Measurements from ENCODE around the gene DFFA.

- no peak for TF ChIP-seq CTCF (IDR thresholded peaks at IDR 0.05; ENCODE audit: low read depth, low read length, missing input control)
- no peak for TF ChIP-seq SP1 (IDR thresholded peaks at IDR 0.05)
- no peak for TF ChIP-seq YY1 (IDR thresholded peaks at IDR 0.05)
- no peak for TF ChIP-seq GABPA (IDR thresholded peaks at IDR 0.05 in 1 of 2, conservative IDR thresholded peaks at IDR 0.05 in 1 of 2)
- TF ChIP-seq ZBTB33 (IDR thresholded peaks at IDR 0.05), result no peak
- TF ChIP-seq ATF3 (IDR thresholded peaks at IDR 0.05), result no peak
- no peak for TF ChIP-seq RAD21 (IDR thresholded peaks at IDR 0.05)
- TF ChIP-seq JUND (IDR thresholded peaks at IDR 0.05), result no peak
- TF ChIP-seq MAX (IDR thresholded peaks at IDR 0.05), result no peak
- TF ChIP-seq HNF4G (IDR thresholded peaks at IDR 0.05), result no peak
- TF ChIP-seq TAF1 (conservative IDR thresholded peaks at IDR 0.05), result no peak
- no peak for TF ChIP-seq FOXA1 (IDR thresholded peaks at IDR 0.05)
- no peak for TF ChIP-seq RXRA (IDR thresholded peaks at IDR 0.05)
These were observed 25.4 kb downstream of the DFFA start for GRCh38 chr1:10446790-10447422.
